Activated T-helper 2 cell treated with anti-CD3 and anti-CD28 coated beads, Interferon-gamma antibody, Interleukin-2, Interleukin-4, amounts not matched to agents 10 μg/mL and 5 μg/mL and 100 μg/mL, durations not matched to agents 14 hours and 24 hours and 36 hours (primary cell): Measurements from ENCODE around the gene PDF. TPM values are rescaled to one million over a fixed set of nuclear protein-coding genes. Genes with fewer than 3 reads are reported as not detected.
"Not testable (repeated sequence)": the region's sequence is repeated elsewhere in the genome, so short reads cannot be mapped to it uniquely, and the experiment has no call there.

ENCODE experiments used
- DNase-seq: peaks from one replicate; pipeline ENCODE4 v3.0.0; 2021; ENCODE audit warnings: low spot score
- H3K27ac Mint-ChIP-seq: one replicate; pipeline ENCODE4 v1.8.0; 2021; ENCODE audit warnings: mixed read lengths
- H3K27me3 Mint-ChIP-seq: one replicate; pipeline ENCODE4 v1.8.0; 2021; ENCODE audit warnings: low read depth, mixed read lengths
- H3K36me3 Mint-ChIP-seq: one replicate; pipeline ENCODE4 v1.8.0; 2021; ENCODE audit warnings: low read depth, mixed read lengths
- H3K4me1 Mint-ChIP-seq: one replicate; pipeline ENCODE4 v1.8.0; 2021; ENCODE audit warnings: low read depth, mixed read lengths
- H3K4me3 Mint-ChIP-seq: one replicate; pipeline ENCODE4 v1.8.0; 2021; ENCODE audit warnings: low read depth, mild to moderate bottlenecking, moderate library complexity, mixed read lengths
- H3K9me3 Mint-ChIP-seq: one replicate; pipeline ENCODE4 v1.8.0; 2021; ENCODE audit warnings: mixed read lengths
- intact Hi-C: fragments of 100-400 bp; cut with micrococcal nuclease; formaldehyde crosslinking; loops from one replicate; pipeline ENCODE4 v1.15.1; 2023
- total RNA-seq: library from RNA; stranded (reverse); gene quantifications from 2 replicates; pipeline ENCODE4 v1.2.3, GENCODE V29; 2022

The PDF gene
- 15.5 and 17.8 TPM in 2 replicates for total RNA-seq

GRCh38 chr16:69330286-69331109, at the start of gene PDF:
PDF (minus strand) TSS chr16:69330588; CDS start chr16:69330570, 18 bp downstream.
- Mint-ChIP-seq H3K9me3 (no peaks in the 10 kb centered on the region), H3K27me3 (no peaks in the 10 kb centered on the region), H3K36me3 (peaks cover 71% of the 10 kb centered on the region), H3K27ac (peak within 1 kb of the TSS; percentile 75), H3K4me3 (peak within 1 kb of the TSS; percentile 84), H3K4me1 (peaks cover 31% of the 10 kb centered on the region)
- DNase-seq: peak; percentile 83
- intact Hi-C loops: loop anchor here (1.0 kb wide), 2 partner anchors 9 to 19 kb away; partner anchors contain the start of genes COG8, NIP7 and VPS4A

- H3K27ac Mint-ChIP-seq: no peak overlapping the region
- no peak for DNase-seq
- no peak overlapping the region for H3K4me3 Mint-ChIP-seq
- H3K9me3 Mint-ChIP-seq: no peaks in the 10 kb centered on the region
- H3K27me3 Mint-ChIP-seq: no peaks in the 10 kb centered on the region
- intact Hi-C loops: no loop called here
- peaks cover 62% of the 10 kb centered on the region for H3K36me3 Mint-ChIP-seq
- H3K4me1 Mint-ChIP-seq: peaks cover 20% of the 10 kb centered on the region
These were observed 48.4 kb upstream of the PDF start for GRCh38 chr16:69378760-69379159.

- intact Hi-C loops: no loop called here
- no peak overlapping the region for H3K27ac Mint-ChIP-seq
- no peak overlapping the region for H3K4me3 Mint-ChIP-seq
- peaks cover 60% of the 10 kb centered on the region for H3K36me3 Mint-ChIP-seq
- no peaks in the 10 kb centered on the region for H3K9me3 Mint-ChIP-seq
- peaks cover 20% of the 10 kb centered on the region for H3K4me1 Mint-ChIP-seq
- DNase-seq: no peak
- H3K27me3 Mint-ChIP-seq: no peaks in the 10 kb centered on the region
These were observed 47.6 kb upstream of the PDF start for GRCh38 chr16:69378036-69378435.

- Mint-ChIP-seq H3K27ac (no peak overlapping the region), H3K4me1 (peaks cover 13% of the 10 kb centered on the region), H3K9me3 (no peaks in the 10 kb centered on the region), H3K27me3 (no peaks in the 10 kb centered on the region), H3K36me3 (peaks cover 60% of the 10 kb centered on the region), H3K4me3 (no peak overlapping the region)
- DNase-seq: no peak
- intact Hi-C loops: no loop called here
These were observed 46.1 kb upstream of the PDF start for GRCh38 chr16:69376393-69377059.

GRCh38 chr16:69373019-69373418, 42.6 kb upstream of the PDF start:
- DNase-seq: no peak
- no peak overlapping the region for H3K27ac Mint-ChIP-seq

GRCh38 chr16:69371564-69371963, 41.2 kb upstream of the PDF start:
- intact Hi-C loops: no loop called here
- peaks cover 9% of the 10 kb centered on the region for H3K4me1 Mint-ChIP-seq
- DNase-seq: no peak
- no peaks in the 10 kb centered on the region for H3K27me3 Mint-ChIP-seq
- no peak overlapping the region for H3K27ac Mint-ChIP-seq
- H3K9me3 Mint-ChIP-seq: no peaks in the 10 kb centered on the region
- peaks cover 67% of the 10 kb centered on the region for H3K36me3 Mint-ChIP-seq
- no peak overlapping the region for H3K4me3 Mint-ChIP-seq

More at GRCh38 chr16:69373019-69373418, 42.6 kb upstream of the PDF start:
- Mint-ChIP-seq H3K9me3 (no peaks in the 10 kb centered on the region), H3K4me3 (no peak overlapping the region), H3K27me3 (no peaks in the 10 kb centered on the region), H3K4me1 (peaks cover 8% of the 10 kb centered on the region), H3K36me3 (peaks cover 61% of the 10 kb centered on the region)
- intact Hi-C loops: no loop called here

GRCh38 chr16:69368866-69369265, 38.5 kb upstream of the PDF start:
- Mint-ChIP-seq H3K27ac (no peak overlapping the region), H3K36me3 (peaks cover 77% of the 10 kb centered on the region), H3K4me3 (no peak overlapping the region), H3K27me3 (no peaks in the 10 kb centered on the region), H3K4me1 (peaks cover 13% of the 10 kb centered on the region), H3K9me3 (no peaks in the 10 kb centered on the region)
- DNase-seq: no peak
- intact Hi-C loops: no loop called here

GRCh38 chr16:69367980-69368379, 37.6 kb upstream of the PDF start:
- Mint-ChIP-seq H3K27me3 (no peaks in the 10 kb centered on the region), H3K27ac (no peak overlapping the region), H3K36me3 (peaks cover 75% of the 10 kb centered on the region), H3K9me3 (no peaks in the 10 kb centered on the region), H3K4me3 (no peak overlapping the region), H3K4me1 (peaks cover 9% of the 10 kb centered on the region)
- intact Hi-C loops: no loop called here
- no peak for DNase-seq

- DNase-seq: no peak
- peaks cover 8% of the 10 kb centered on the region for H3K4me1 Mint-ChIP-seq
- H3K27me3 Mint-ChIP-seq: no peaks in the 10 kb centered on the region
- intact Hi-C loops: no loop called here
- no peak overlapping the region for H3K4me3 Mint-ChIP-seq
- peaks cover 70% of the 10 kb centered on the region for H3K36me3 Mint-ChIP-seq
- no peaks in the 10 kb centered on the region for H3K9me3 Mint-ChIP-seq
- H3K27ac Mint-ChIP-seq: no peak overlapping the region
These were observed 36.0 kb upstream of the PDF start for GRCh38 chr16:69366431-69366830.

- peaks cover 8% of the 10 kb centered on the region for H3K4me1 Mint-ChIP-seq
- intact Hi-C loops: no loop called here
- H3K36me3 Mint-ChIP-seq: peaks cover 73% of the 10 kb centered on the region
- H3K9me3 Mint-ChIP-seq: no peaks in the 10 kb centered on the region
- H3K4me3 Mint-ChIP-seq: no peak overlapping the region
- peak overlapping the region; percentile 57 for H3K27ac Mint-ChIP-seq
- no peaks in the 10 kb centered on the region for H3K27me3 Mint-ChIP-seq
- no peak for DNase-seq
These were observed 35.5 kb upstream of the PDF start for GRCh38 chr16:69365901-69366300.

GRCh38 chr16:69364088-69364487, 33.7 kb upstream of the PDF start:
- H3K9me3 Mint-ChIP-seq: no peaks in the 10 kb centered on the region
- no peaks in the 10 kb centered on the region for H3K27me3 Mint-ChIP-seq
- no peak for DNase-seq
- peaks cover 8% of the 10 kb centered on the region for H3K4me1 Mint-ChIP-seq
- H3K4me3 Mint-ChIP-seq: no peak overlapping the region
- H3K36me3 Mint-ChIP-seq: peaks cover 66% of the 10 kb centered on the region
- no peak overlapping the region for H3K27ac Mint-ChIP-seq
- intact Hi-C loops: no loop called here

- Mint-ChIP-seq H3K27me3 (no peaks in the 10 kb centered on the region), H3K4me3 (no peak overlapping the region), H3K9me3 (no peaks in the 10 kb centered on the region), H3K36me3 (peaks cover 59% of the 10 kb centered on the region), H3K27ac (no peak overlapping the region), H3K4me1 (peaks cover 8% of the 10 kb centered on the region)
- no peak for DNase-seq
- intact Hi-C loops: no loop called here
These were observed 32.9 kb upstream of the PDF start for GRCh38 chr16:69363281-69363717.

GRCh38 chr16:69360070-69360469, 29.7 kb upstream of the PDF start:
- H3K9me3 Mint-ChIP-seq, H3K27ac Mint-ChIP-seq, H3K4me1 Mint-ChIP-seq, intact Hi-C loops, H3K27me3 Mint-ChIP-seq, DNase-seq, H3K4me3 Mint-ChIP-seq: not testable (repeated sequence)
- peaks cover 57% of the 10 kb centered on the region for H3K36me3 Mint-ChIP-seq
